Measurements from ENCODE around the gene GABARAP.

Gene GABARAP

GRCh38 chr17:7222093-7222971 is 19.9 kb downstream of the GABARAP start:
- no peak for DNase-seq (ENCODE audit: low read depth)

GRCh38 chr17:7221278-7222092 is 20.8 kb downstream of the GABARAP start:
- no peak for DNase-seq (ENCODE audit: low read depth)

GRCh38 chr17:7220593-7221277 is 21.5 kb downstream of the GABARAP start:
- DNase-seq (ENCODE audit: low read depth), result peak; percentile 43

GRCh38 chr17:7219812-7220592 is 22.2 kb downstream of the GABARAP start, which contains the start of the genes ACADVL and DLG4:
TSS of gene ACADVL (plus strand) at chr17:7219938. CDS start at chr17:7219985, 47 bp downstream.
TSS of gene DLG4 (minus strand) at chr17:7219836.
- DNase-seq (ENCODE audit: low read depth), result peak; percentile 78

GRCh38 chr17:7219229-7219811 is 22.9 kb downstream of the GABARAP start:
- no peak for DNase-seq (ENCODE audit: low read depth)

GRCh38 chr17:7218758-7219157 is 23.5 kb downstream of the GABARAP start:
- no peak for DNase-seq (ENCODE audit: low read depth)

GRCh38 chr17:7218166-7218565 is 24.1 kb downstream of the GABARAP start:
- no peak for DNase-seq (ENCODE audit: low read depth)

- DNase-seq (ENCODE audit: low read depth), result no peak
Measured at GRCh38 chr17:7217113-7217987, 24.9 kb downstream of the GABARAP start.

GRCh38 chr17:7216242-7217112 is 25.8 kb downstream of the GABARAP start:
- no peak for DNase-seq (ENCODE audit: low read depth)

GRCh38 chr17:7215652-7216180 is 26.5 kb downstream of the GABARAP start:
- no peak for DNase-seq (ENCODE audit: low read depth)

- no peak for DNase-seq (ENCODE audit: low read depth)
Measured at GRCh38 chr17:7215136-7215638, 27.1 kb downstream of the GABARAP start.

- DNase-seq (ENCODE audit: low read depth), result peak; percentile 100
Measured at GRCh38 chr17:7214300-7215135, 27.7 kb downstream of the GABARAP start.

- no peak for DNase-seq (ENCODE audit: low read depth)
Measured at GRCh38 chr17:7213895-7214299, 28.4 kb downstream of the GABARAP start.

GRCh38 chr17:7211491-7212273 is 30.6 kb downstream of the GABARAP start:
- DNase-seq (ENCODE audit: low read depth), result no peak

- no peak for DNase-seq (ENCODE audit: low read depth)
Measured at GRCh38 chr17:7208754-7209460, 33.3 kb downstream of the GABARAP start.

GRCh38 chr17:7208027-7208571 is 34.1 kb downstream of the GABARAP start:
- DNase-seq (ENCODE audit: low read depth), result no peak

All from stimulated activated CD8-positive, alpha-beta memory T cell treated with anti-CD3 and anti-CD28 coated beads, Interleukin-4, amount 100 ng/mL, for 24 hours (primary cell).